HG02943 (cell line): Measurements from ENCODE around the gene PLTP.

ENCODE experiments used
- ATAC-seq: cut with Tn5 transposase; IDR thresholded peaks from one replicate; pipeline ENCODE4 v1.9.1; 2021; ENCODE audit warnings: mild to moderate bottlenecking, low read depth, moderate library complexity; ENCODE audit not compliant: unreplicated experiment

PLTP gene

GRCh38 chr20:45851501-45851900 is 60.5 kb downstream of the PLTP start:
- ATAC-seq: no peak

DNA sequence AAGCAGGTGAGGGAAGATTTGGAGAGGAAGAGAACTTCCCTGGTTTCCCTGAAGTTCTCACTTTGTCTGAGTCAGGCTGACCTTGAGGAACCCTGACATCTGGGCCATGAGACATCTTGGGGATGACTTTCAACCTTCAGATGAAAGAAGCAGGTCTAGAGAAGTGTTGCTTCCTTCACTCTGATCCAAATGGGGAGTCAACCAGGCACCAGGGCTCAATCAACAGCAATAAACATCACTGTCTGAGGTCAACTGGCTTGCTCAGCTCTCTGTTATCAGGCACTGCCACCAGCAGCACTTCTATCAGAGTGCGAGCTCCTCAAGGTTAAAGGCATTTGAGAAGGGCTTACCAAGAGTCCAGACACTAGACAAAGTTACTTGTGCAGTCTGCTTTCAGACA is 61.0 kb downstream of the PLTP start:
- no peak for ATAC-seq

- ATAC-seq: no peak
Measured at GRCh38 chr20:45850238-45850637, 61.7 kb downstream of the PLTP start.

GRCh38 chr20:45848969-45849582 is 62.9 kb downstream of the PLTP start:
- no peak for ATAC-seq
